ENCODE measurements around the gene KIF22. TPM values are rescaled to one million over a fixed set of nuclear protein-coding genes. Genes with fewer than 3 reads are reported as not detected.

KIF22 gene
- total and polyA plus RNA-seq, 2 donors (not counting 1 experiment from before 2014, with no cell fraction given): 12.3 to 17.7 TPM

GRCh38 chr16:29815793-29816693, 25.5 kb downstream of the KIF22 start, which contains the start of gene PAGR1:
TSS of gene PAGR1 (plus strand) at chr16:29816152. CDS start at chr16:29816526, 374 bp downstream.
- Histone ChIP-seq H3K36me3 (ENCODE audit: control insufficient read depth, insufficient read depth, low read length) (peaks cover 8% of the 10 kb centered on the region), H2AFZ (ENCODE audit: low read length) (peak within 1 kb of the TSS; percentile 97), H3K4me2 (ENCODE audit: extremely low read depth, insufficient read depth, low read length) (peak within 1 kb of the TSS; percentile 95), H3K4me1 (ENCODE audit: control insufficient read depth, extremely low read depth, insufficient read depth, low read length) (peaks cover 36% of the 10 kb centered on the region), H3K9me3 (ENCODE audit: control insufficient read depth, insufficient read depth, low read depth, low read length) (no peaks in the 10 kb centered on the region), H3K9ac (ENCODE audit: insufficient read depth, low read length) (peak within 1 kb of the TSS; percentile 75), H4K20me1 (ENCODE audit: control insufficient read depth, extremely low read depth, insufficient read depth, low read length) (no peaks in the 10 kb centered on the region), H3K4me3 (replicated peaks in 1 of 4; ENCODE audit: control extremely low read depth in 1 of 4, insufficient read depth in 1 of 4, low read depth in 3 of 4, low read length in 4 of 4) (peak within 1 kb of the TSS; percentile 73 to 89 (median 84)), H3K27me3 (ENCODE audit: control insufficient read depth, insufficient read depth, low read length) (no peaks in the 10 kb centered on the region), H3K27ac (ENCODE audit: insufficient read depth, low read length) (peak within 1 kb of the TSS; percentile 94), H3K79me2 (ENCODE audit: control insufficient read depth, insufficient read depth, low read length) (peaks cover 43% of the 10 kb centered on the region)
- DNase-seq (ENCODE audit: low read depth in 2 of 2): peak; percentile 100
- TF ChIP-seq CTCF (conservative IDR thresholded peaks at IDR 0.05 in 1 of 2, IDR thresholded peaks at IDR 0.05 in 1 of 2; ENCODE audit: low read depth in 1 of 2, low read length in 2 of 2) (peak; percentile 72 to 78), EZH2 (IDR thresholded peaks at IDR 0.05; ENCODE audit: low read length, missing control alignments) (no peak)

- Histone ChIP-seq H3K4me2 (ENCODE audit: extremely low read depth, insufficient read depth, low read length) (peak overlapping the region; percentile 95), H3K27me3 (ENCODE audit: control insufficient read depth, insufficient read depth, low read length) (no peaks in the 10 kb centered on the region), H3K79me2 (ENCODE audit: control insufficient read depth, insufficient read depth, low read length) (peaks cover 51% of the 10 kb centered on the region), H3K9me3 (ENCODE audit: control insufficient read depth, insufficient read depth, low read depth, low read length) (no peaks in the 10 kb centered on the region), H3K9ac (ENCODE audit: insufficient read depth, low read length) (peak overlapping the region; percentile 75), H4K20me1 (ENCODE audit: control insufficient read depth, extremely low read depth, insufficient read depth, low read length) (no peaks in the 10 kb centered on the region), H3K27ac (ENCODE audit: insufficient read depth, low read length) (peak overlapping the region; percentile 94), H3K4me1 (ENCODE audit: control insufficient read depth, extremely low read depth, insufficient read depth, low read length) (peaks cover 34% of the 10 kb centered on the region), H2AFZ (ENCODE audit: low read length) (peak overlapping the region; percentile 39), H3K4me3 (replicated peaks in 1 of 4; ENCODE audit: control extremely low read depth in 1 of 4, insufficient read depth in 1 of 4, low read depth in 3 of 4, low read length in 4 of 4) (peak overlapping the region; percentile 73 to 89 (median 84)), H3K36me3 (ENCODE audit: control insufficient read depth, insufficient read depth, low read length) (peaks cover 8% of the 10 kb centered on the region)
- DNase-seq (ENCODE audit: low read depth in 2 of 2): peak; percentile 53 to 70
- TF ChIP-seq EZH2 (IDR thresholded peaks at IDR 0.05; ENCODE audit: low read length, missing control alignments): no peak
- peak in 1 of 2 donors; percentile 23 for TF ChIP-seq CTCF (conservative IDR thresholded peaks at IDR 0.05 in 1 of 2, IDR thresholded peaks at IDR 0.05 in 1 of 2; ENCODE audit: low read depth in 1 of 2, low read length in 2 of 2)
These were observed 26.3 kb downstream of the KIF22 start for GRCh38 chr16:29816694-29817441.

GRCh38 chr16:29818082-29818481, 27.5 kb downstream of the KIF22 start:
- no peak overlapping the region for H3K9ac ChIP-seq (ENCODE audit: insufficient read depth, low read length)
- no peak for DNase-seq (ENCODE audit: low read depth in 2 of 2)
- no peak for TF ChIP-seq EZH2 (IDR thresholded peaks at IDR 0.05; ENCODE audit: low read length, missing control alignments)
- H3K27me3 ChIP-seq (ENCODE audit: control insufficient read depth, insufficient read depth, low read length): no peaks in the 10 kb centered on the region
- no peaks in the 10 kb centered on the region for H3K9me3 ChIP-seq (ENCODE audit: control insufficient read depth, insufficient read depth, low read depth, low read length)
- H3K27ac ChIP-seq (ENCODE audit: insufficient read depth, low read length): no peak overlapping the region
- H3K36me3 ChIP-seq (ENCODE audit: control insufficient read depth, insufficient read depth, low read length): peaks cover 10% of the 10 kb centered on the region
- H3K4me3 ChIP-seq (replicated peaks in 1 of 4; ENCODE audit: control extremely low read depth in 1 of 4, insufficient read depth in 1 of 4, low read depth in 3 of 4, low read length in 4 of 4): peak overlapping the region in 1 of 4 experiments; percentile 5
- H3K4me2 ChIP-seq (ENCODE audit: extremely low read depth, insufficient read depth, low read length): peak overlapping the region; percentile 7
- no peak overlapping the region for H2AFZ ChIP-seq (ENCODE audit: low read length)
- H4K20me1 ChIP-seq (ENCODE audit: control insufficient read depth, extremely low read depth, insufficient read depth, low read length): no peaks in the 10 kb centered on the region
- peaks cover 31% of the 10 kb centered on the region for H3K4me1 ChIP-seq (ENCODE audit: control insufficient read depth, extremely low read depth, insufficient read depth, low read length)
- peaks cover 62% of the 10 kb centered on the region for H3K79me2 ChIP-seq (ENCODE audit: control insufficient read depth, insufficient read depth, low read length)

Measured in fibroblast of lung (primary cell).